Gastroesophageal sphincter (tissue), 4 donors: Measurements from ENCODE around the gene ARTN. TPM values are rescaled to one million over a fixed set of nuclear protein-coding genes. Genes with fewer than 3 reads are reported as not detected.

ENCODE experiments used
- ATAC-seq: fragments of 150-250 bp; one replicate; pipeline ENCODE4 v1.9.1; 2016; ENCODE audit warnings: mild to moderate bottlenecking, moderate library complexity
- H3K27ac ChIP-seq, 4 donors: fragments of 200-600 bp; sonication (generic) in 3 of 4; 1 replicate in 3 of 4; 2 replicates in 1 of 4; pipeline ENCODE4 v1.5.1; 2016 to 2019
- H3K27me3 ChIP-seq: fragments of 200-600 bp; sonication (generic); one replicate; pipeline ENCODE4 v1.5.1; 2019
- H3K36me3 ChIP-seq, 2 donors: fragments of 200-600 bp; sonication (generic); one replicate each; pipeline ENCODE4 v1.5.1; 2019; ENCODE audit warnings: control low read depth in 1 of 2
- H3K4me1 ChIP-seq, 3 donors: fragments of 200-600 bp; sonication (generic); 1 replicate in 2 of 3; 2 replicates in 1 of 3; pipeline ENCODE4 v1.5.1; 2016 to 2019; ENCODE audit warnings: control low read depth in 2 of 3
- H3K4me3 ChIP-seq, 2 donors: fragments of 200-600 bp; sonication (generic); one replicate each; pipeline ENCODE4 v1.5.1; 2019; ENCODE audit warnings: mild to moderate bottlenecking in 1 of 2, moderate library complexity in 1 of 2
- H3K9me3 ChIP-seq, 3 donors: fragments of 200-600 bp; sonication (generic); one replicate each; pipeline ENCODE4 v1.5.1; 2017 to 2019; ENCODE audit warnings: control low read depth in 2 of 3
- EP300 ChIP-seq: sonication (generic); formaldehyde crosslinking; IDR thresholded peaks from one replicate; pipeline ENCODE4 v1.6.1; 2017; ENCODE audit warnings: antibody characterized with exemption, mild to moderate bottlenecking
- POLR2A ChIP-seq, 2 donors: fragments of 450-650 bp; IDR thresholded peaks; one replicate each; pipeline ENCODE4 v1.6.1; 2017; ENCODE audit warnings: antibody characterized with exemption in 2 of 2, mild to moderate bottlenecking in 2 of 2, moderate library complexity in 1 of 2
- POLR2AphosphoS5 ChIP-seq: sonication (generic); formaldehyde crosslinking; IDR thresholded peaks from one replicate; pipeline ENCODE4 v1.6.1; 2017; ENCODE audit warnings: antibody characterized with exemption
- WGBS, 2 donors: methylation state at CpG; one replicate each; pipeline ENCODE4 v1.1.5; 2018; ENCODE audit warnings: low coverage in 1 of 2; 5-methylcytosine and 5-hydroxymethylcytosine counted together
- total RNA-seq, 4 donors: library from RNA; depleted of rRNA; stranded (reverse); fragments of >200 nt; gene quantifications; one replicate each; pipeline ENCODE4 v1.1.0, GENCODE V29; 2016
- TF ChIP-seq, protein P1 (sequence below), 4 experiments: fragments of 200-600 bp in 2 of 4; fragments of 450-650 bp in 2 of 4; sonication (generic) in 1 of 4; IDR thresholded peaks; one replicate each; pipeline ENCODE4 v1.5.1; 2017 to 2019; ENCODE audit warnings: antibody characterized with exemption in 4 of 4, mild to moderate bottlenecking in 2 of 4, moderate library complexity in 2 of 4

ARTN gene
- total RNA-seq, 4 donors from 2014 or later, result 0.47 to 0.81 TPM; not detected in 2

DNA sequence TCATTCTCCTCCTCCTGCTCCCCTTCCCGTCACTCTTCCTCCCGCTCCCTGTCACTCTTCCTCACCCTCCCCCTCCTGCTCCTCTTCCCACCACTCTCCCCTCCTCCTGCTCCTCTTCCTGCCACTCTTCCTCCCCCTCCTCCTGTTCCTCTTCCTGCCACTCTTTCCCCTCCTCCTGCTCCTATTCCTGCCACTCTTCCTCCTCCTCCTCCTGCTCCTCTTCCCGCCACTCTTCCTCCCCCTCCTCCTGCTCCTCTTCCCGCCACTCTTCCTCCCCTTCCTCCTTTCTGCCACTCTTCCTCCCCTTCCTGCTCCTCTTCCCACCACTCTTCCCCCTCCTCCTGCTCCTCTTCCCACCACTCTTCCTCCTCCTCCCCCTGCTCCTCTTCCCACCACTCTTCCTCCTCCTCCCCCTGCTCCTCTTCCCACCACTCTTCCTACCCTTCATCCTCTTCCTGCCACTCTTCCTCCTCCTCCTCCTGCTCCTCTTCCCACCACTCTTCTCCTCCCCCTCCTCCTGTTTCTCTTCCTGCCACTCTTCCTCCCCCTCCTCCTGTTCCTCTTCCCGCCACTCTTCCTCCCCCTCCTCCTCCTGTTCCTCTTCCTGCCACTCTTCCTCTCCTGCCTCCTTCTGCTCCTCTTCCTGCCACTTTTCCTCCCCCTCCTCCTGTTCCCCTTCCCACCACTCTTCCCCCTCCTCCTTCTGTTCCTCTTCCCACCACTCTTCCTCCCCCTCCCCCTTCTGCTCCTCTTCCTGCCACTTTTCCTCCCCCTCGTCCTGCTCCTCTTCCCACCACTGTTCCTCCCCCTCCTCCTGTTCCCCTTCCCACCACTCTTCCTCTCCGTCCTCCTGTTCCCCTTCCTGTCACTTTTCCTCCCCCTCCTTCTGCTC lies 28.7 kb upstream of the ARTN start:
- ATAC-seq, result no peak
- 50 to 59% methylated on average over 3 to 7 of the region's 7 CpGs for WGBS, 2 donors
- Histone ChIP-seq H3K4me1 (no peaks in the 10 kb centered on the region), H3K4me3 (no peak overlapping the region), H3K27ac (no peak overlapping the region), H3K27me3 (no peaks in the 10 kb centered on the region), H3K36me3 (peaks cover 0 to 62% of the 10 kb centered on the region in 2 donors), H3K9me3 (no peaks in the 10 kb centered on the region)
- TF ChIP-seq, protein P1, sequence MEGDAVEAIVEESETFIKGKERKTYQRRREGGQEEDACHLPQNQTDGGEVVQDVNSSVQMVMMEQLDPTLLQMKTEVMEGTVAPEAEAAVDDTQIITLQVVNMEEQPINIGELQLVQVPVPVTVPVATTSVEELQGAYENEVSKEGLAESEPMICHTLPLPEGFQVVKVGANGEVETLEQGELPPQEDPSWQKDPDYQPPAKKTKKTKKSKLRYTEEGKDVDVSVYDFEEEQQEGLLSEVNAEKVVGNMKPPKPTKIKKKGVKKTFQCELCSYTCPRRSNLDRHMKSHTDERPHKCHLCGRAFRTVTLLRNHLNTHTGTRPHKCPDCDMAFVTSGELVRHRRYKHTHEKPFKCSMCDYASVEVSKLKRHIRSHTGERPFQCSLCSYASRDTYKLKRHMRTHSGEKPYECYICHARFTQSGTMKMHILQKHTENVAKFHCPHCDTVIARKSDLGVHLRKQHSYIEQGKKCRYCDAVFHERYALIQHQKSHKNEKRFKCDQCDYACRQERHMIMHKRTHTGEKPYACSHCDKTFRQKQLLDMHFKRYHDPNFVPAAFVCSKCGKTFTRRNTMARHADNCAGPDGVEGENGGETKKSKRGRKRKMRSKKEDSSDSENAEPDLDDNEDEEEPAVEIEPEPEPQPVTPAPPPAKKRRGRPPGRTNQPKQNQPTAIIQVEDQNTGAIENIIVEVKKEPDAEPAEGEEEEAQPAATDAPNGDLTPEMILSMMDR (IDR thresholded peaks at IDR 0.05), result no peak
- TF ChIP-seq POLR2A (IDR thresholded peaks at IDR 0.05), result no peak
- no peak for TF ChIP-seq EP300
- no peak for TF ChIP-seq POLR2AphosphoS5

DNA sequence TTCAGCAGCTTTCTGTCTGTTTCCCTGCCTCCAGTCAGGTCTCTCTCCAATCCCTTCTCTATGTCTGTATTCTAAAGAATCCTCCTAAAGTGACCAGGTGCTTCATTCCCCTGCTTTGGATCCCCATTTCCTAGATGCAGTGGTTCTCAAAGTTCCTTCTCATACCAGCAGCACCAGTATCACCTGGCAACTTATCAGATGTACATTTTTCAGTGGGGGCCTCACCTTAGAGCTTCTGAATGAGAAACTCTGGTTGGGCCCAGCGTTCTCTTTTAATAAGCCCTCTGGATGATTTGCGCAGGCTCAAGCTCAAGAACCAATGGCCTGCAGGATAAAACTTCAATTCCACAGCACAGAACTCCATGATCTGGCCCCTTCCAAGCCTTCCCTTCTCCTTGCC lies 25.4 kb upstream of the ARTN start:
- no peak overlapping the region for H3K4me3 ChIP-seq
- 80 to 100% methylated on average over 1 to 2 of the region's 2 CpGs for WGBS, 2 donors
- no peaks in the 10 kb centered on the region for H3K9me3 ChIP-seq
- H3K4me1 ChIP-seq, result peaks cover 0 to 14% (median 5%) of the 10 kb centered on the region in 3 donors
- TF ChIP-seq, protein P1 (IDR thresholded peaks at IDR 0.05), result no peak
- TF ChIP-seq EP300 (no peak), POLR2AphosphoS5 (no peak), POLR2A (IDR thresholded peaks at IDR 0.05) (no peak)
- H3K36me3 ChIP-seq, result peaks cover 0 to 42% of the 10 kb centered on the region in 2 donors
- no peak for ATAC-seq
- no peaks in the 10 kb centered on the region for H3K27me3 ChIP-seq
- H3K27ac ChIP-seq, result no peak overlapping the region

DNA sequence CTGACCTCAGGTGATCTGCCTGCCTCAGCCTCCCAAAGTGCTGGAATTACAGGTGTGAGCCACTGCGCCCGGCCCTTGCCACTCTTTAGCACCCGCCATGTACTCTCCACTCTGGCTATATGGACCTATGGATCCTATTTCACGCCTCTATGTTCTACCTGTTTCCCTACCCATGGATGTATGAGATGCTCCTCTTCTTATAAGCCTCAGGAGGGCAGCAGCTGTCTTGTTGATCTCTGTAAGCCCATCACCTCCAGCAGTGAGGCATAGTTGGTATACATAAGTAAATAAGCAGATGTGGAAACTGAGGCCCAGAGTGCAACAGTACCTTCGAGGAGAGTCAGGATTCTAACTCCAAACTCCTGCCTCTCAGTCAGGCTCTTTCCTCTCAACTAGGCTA lies 24.7 kb upstream of the ARTN start:
- TF ChIP-seq, protein P1 (IDR thresholded peaks at IDR 0.05), result no peak
- TF ChIP-seq EP300, result no peak
- TF ChIP-seq POLR2A (IDR thresholded peaks at IDR 0.05), result no peak
- TF ChIP-seq POLR2AphosphoS5, result no peak
- WGBS, 2 donors, result 80 to 98% methylated on average over 1 to 5 of the region's 5 CpGs

DNA sequence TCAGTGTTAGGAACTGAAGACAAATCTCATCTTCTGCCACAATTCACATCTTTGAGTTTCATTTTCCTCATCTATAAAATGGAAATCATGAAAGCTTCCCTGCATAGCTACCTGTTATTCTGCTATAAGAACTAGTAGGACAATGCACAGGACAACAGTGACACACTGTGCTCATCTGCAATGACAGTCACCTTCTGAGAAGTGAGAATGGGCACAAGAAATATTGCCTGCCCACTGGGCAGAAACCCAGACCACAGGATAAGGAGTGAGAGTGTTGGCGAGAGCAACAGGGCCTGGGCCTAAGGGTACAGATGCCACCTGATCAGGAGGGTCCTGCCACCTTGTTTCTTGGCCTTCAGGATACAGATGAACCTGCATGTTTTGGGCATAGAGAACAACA lies 23.3 kb upstream of the ARTN start:
- Histone ChIP-seq H3K4me3 (no peak overlapping the region), H3K36me3 (peaks cover 0 to 41% of the 10 kb centered on the region in 2 donors), H3K27me3 (no peaks in the 10 kb centered on the region), H3K9me3 (no peaks in the 10 kb centered on the region), H3K4me1 (peaks cover 0 to 14% (median 6%) of the 10 kb centered on the region in 3 donors), H3K27ac (no peak overlapping the region)
- TF ChIP-seq POLR2AphosphoS5, result no peak
- TF ChIP-seq EP300, result no peak
- TF ChIP-seq POLR2A (IDR thresholded peaks at IDR 0.05), result no peak
- TF ChIP-seq, protein P1 (IDR thresholded peaks at IDR 0.05), result no peak
- no peak for ATAC-seq
- 83 to 88% methylated on average over 1 of the region's 1 CpG for WGBS, 2 donors

More for the DNA sequence above, 24.7 kb upstream of the ARTN start:
- H3K27me3 ChIP-seq, result no peaks in the 10 kb centered on the region
- H3K27ac ChIP-seq, result no peak overlapping the region
- no peak overlapping the region for H3K4me3 ChIP-seq
- ATAC-seq, result no peak
- H3K4me1 ChIP-seq, result peaks cover 0 to 14% (median 6%) of the 10 kb centered on the region in 3 donors
- peaks cover 0 to 41% of the 10 kb centered on the region in 2 donors for H3K36me3 ChIP-seq
- H3K9me3 ChIP-seq, result no peaks in the 10 kb centered on the region

DNA sequence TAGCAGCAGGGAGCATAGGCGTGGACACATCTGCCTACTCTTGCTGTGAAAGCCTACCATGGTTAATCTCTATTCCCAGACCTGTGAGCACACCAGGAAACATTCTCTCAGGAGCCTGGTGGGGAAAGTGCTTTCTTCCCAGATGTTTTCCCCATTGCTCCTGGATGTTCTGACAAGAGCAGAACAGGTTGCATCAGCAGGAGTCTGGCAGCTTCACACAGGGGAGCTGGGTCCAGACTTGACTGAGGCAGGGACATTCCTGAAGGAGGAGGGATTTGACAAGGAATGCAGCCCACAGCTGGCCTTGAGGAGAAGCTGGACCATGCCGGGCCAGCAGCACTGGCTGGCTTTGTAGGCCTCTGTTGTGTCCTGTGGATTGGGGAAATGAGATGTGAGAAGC lies 21.0 kb upstream of the ARTN start:
- WGBS, 2 donors, result 100% methylated on average over 1 of the region's 2 CpGs; no CpG with 5 or more reads in 1 of the 2 donors
- peak; percentile 80 for TF ChIP-seq POLR2AphosphoS5
- no peak for TF ChIP-seq POLR2A (IDR thresholded peaks at IDR 0.05)

More for the DNA sequence above, 21.0 kb upstream of the ARTN start:
- H3K27me3 ChIP-seq, result no peaks in the 10 kb centered on the region
- peak; percentile 95 for ATAC-seq
- peak overlapping the region in 3 of 4 donors; percentile 45 to 66 (median 56) for H3K27ac ChIP-seq
- no peak overlapping the region for H3K4me3 ChIP-seq
- peaks cover 0 to 14% (median 6%) of the 10 kb centered on the region in 3 donors for H3K4me1 ChIP-seq
- H3K36me3 ChIP-seq, result peaks cover 0 to 29% of the 10 kb centered on the region in 2 donors
- no peaks in the 10 kb centered on the region for H3K9me3 ChIP-seq
